D721Med (cell line): Measurements from ENCODE around the gene NRXN3.

Source experiments
- DNase-seq: peaks from one replicate; pipeline ENCODE4 v3.0.0; 2011; ENCODE audit warnings: low spot score; ENCODE audit not compliant: insufficient read length
- FAIRE-seq: peaks from 2 replicates; lab custom pipeline; 2011; peaks lifted over from hg19 to GRCh38; lab: Jason Lieb, UNC
- TF ChIP-seq, protein P1 (sequence below): IDR thresholded peaks from 2 replicates; pipeline ENCODE4 v1.5.1; 2012; ENCODE audit warnings: mild to moderate bottlenecking, control low read depth; ENCODE audit not compliant: insufficient read depth; ENCODE audit errors: missing control alignments

NRXN3 gene

DNA sequence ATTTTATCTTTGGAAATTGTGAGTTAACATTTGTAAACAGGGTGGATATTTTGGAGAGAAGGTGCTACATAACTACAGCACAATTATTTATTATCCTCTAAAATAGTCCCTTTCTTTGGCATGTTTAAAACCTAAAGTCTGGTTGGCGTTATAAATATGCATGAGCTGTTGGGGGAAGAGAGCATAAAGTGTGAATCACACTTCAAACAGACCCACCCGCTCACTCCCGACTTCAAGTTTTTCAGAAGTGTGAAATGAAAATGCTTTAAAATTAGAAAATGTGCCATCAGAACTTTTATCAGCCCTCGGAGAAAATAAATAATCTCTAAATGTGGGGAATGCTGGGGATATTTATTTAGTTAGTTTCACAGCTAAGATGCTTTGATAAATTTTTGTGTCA is 1006.9 kb downstream of the NRXN3 start:
- DNase-seq: no peak
- TF ChIP-seq, protein P1, sequence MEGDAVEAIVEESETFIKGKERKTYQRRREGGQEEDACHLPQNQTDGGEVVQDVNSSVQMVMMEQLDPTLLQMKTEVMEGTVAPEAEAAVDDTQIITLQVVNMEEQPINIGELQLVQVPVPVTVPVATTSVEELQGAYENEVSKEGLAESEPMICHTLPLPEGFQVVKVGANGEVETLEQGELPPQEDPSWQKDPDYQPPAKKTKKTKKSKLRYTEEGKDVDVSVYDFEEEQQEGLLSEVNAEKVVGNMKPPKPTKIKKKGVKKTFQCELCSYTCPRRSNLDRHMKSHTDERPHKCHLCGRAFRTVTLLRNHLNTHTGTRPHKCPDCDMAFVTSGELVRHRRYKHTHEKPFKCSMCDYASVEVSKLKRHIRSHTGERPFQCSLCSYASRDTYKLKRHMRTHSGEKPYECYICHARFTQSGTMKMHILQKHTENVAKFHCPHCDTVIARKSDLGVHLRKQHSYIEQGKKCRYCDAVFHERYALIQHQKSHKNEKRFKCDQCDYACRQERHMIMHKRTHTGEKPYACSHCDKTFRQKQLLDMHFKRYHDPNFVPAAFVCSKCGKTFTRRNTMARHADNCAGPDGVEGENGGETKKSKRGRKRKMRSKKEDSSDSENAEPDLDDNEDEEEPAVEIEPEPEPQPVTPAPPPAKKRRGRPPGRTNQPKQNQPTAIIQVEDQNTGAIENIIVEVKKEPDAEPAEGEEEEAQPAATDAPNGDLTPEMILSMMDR: no peak
- FAIRE-seq: no peak

DNA sequence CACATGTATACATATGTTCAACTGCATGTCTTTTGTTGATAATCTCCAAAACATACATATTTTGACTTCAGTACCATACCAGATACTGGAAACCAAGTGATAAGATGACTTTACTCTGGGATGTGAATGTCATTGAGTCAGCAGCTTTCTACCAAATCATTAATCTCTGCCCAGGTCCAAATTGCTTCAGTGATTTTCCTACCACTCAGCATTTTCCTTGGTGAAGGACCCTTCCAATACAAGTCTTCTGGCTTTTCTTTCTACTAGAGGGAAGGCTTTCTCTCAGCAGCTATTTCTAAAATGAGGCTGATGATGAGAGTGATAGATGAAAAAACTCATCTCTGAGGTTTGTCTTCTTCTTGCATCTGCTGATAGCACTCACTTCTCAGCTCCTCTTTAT is 1008.5 kb downstream of the NRXN3 start:
- DNase-seq: no peak
- TF ChIP-seq, protein P1: no peak
- FAIRE-seq: no peak

DNA sequence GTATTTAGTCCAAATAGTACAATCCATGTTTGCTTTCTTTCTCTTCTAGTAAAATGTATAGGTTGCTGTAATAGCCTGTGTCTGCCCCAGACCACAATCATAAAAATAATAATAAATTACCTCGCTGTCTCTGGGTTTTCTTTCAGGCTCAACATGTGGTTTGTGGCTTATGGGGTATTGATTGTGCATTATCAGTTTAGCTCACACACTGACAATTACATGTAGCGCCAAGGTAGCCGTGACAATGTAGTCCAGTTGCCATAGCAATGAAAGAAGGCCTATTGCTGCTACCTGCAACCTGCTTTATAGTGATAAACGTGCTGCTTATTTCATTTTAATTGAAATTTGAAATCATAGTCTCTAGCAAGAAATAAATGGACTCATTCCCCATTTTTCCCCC is 1009.8 kb downstream of the NRXN3 start:
- FAIRE-seq (no peak), DNase-seq (no peak)
- TF ChIP-seq, protein P1: no peak

DNA sequence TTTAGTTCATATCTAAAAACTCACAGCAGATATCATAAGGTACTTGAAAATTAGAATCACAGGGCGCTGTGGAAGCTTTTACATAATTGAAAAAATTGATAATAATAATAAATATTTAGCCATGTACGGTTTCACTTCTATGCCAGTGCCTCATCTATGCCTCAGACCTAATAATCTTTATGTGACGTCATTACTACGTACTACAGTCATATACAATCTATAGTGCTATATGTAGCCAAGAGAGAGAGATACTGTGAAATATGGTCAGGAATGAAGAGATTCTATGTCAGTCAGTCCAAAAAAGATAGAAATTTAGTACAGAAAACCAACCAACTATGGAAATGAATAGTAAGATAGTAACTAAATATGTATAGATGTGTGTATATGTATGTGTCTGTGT is 1010.5 kb downstream of the NRXN3 start:
- no peak for DNase-seq
- FAIRE-seq: no peak
- TF ChIP-seq, protein P1: no peak

DNA sequence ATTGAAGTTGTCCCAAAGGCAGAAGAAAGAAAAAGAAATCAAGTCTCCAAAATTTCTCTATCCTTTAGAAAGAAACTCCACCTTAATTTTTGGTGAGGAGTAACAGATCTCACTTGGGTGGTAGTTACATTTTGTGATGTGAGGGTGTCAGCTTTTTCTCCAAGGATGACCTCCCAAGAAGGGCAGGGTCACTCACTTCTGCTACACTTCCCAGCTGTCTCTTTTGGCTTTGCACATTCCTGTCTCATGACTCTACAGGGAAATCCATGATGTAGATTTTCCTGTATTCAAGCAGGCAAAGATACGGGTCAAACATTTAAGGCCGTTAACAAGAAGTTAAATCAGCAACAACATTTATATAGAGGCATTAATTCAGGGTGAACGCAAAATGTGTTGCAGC is 1016.4 kb downstream of the NRXN3 start:
- FAIRE-seq (no peak), DNase-seq (no peak)
- TF ChIP-seq, protein P1: no peak

DNA sequence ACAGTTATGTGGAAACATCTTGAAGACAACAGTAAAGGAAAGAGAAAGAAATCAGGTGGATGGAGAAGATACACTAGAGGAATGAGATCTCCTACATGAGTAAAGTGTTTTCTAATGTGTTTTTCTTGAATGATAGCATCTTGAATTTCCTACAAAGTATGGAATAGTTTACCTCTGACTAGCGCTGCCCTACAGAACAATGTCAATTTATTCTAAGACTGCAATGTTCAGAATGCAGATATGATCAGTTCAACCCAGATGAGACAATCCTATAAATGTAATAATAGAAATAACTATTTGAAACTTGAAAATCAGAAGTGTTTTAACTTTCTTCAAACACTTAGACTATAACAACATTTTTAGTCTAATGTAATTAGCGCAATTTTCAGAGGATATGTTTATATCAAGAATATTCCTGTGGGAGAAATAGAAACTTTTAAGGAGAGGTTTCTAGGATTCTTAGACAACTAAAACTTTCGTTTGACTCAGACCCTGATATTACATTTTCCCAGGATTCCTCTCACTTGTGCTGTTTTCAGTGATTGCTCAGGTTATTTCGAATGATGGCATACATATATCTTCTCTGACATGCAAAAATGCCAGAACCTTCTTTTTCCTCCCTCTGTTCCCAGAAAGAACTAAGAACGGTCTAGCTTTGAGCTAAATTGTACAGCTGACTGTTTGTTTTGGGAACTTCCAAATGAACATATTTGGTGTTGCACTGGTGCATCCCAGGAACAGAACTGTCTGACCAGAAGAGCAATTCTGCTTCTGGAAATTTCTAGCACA is 1023.7 kb downstream of the NRXN3 start:
- FAIRE-seq: no peak
- no peak for DNase-seq
- TF ChIP-seq, protein P1: no peak

DNA sequence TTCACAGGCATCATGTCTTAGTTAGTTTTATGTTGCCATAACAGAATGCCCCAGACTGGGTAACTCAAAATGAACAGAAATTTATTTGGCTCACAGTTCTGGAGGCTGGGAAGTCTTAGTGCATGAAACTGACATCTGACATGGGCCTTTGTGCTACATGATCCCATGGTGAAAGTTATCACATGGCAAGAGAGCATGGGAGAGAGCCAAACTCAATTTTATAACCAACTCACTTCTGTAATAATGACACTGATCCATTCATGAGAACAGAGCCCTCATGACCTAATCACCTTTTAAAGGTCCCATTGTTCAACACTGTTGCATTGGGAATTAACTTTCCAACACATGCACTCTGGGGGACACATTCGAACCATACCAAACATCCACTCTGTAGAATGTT is 1026.0 kb downstream of the NRXN3 start:
- no peak for FAIRE-seq
- TF ChIP-seq, protein P1: no peak
- no peak for DNase-seq
